ENCODE data around the gene ZNF385D. TPM values are rescaled to one million over a fixed set of nuclear protein-coding genes. Genes with fewer than 3 reads are reported as not detected.

Gene ZNF385D
- total RNA-seq, 1 experiment from 2014 or later, result 0.28 TPM

DNA sequence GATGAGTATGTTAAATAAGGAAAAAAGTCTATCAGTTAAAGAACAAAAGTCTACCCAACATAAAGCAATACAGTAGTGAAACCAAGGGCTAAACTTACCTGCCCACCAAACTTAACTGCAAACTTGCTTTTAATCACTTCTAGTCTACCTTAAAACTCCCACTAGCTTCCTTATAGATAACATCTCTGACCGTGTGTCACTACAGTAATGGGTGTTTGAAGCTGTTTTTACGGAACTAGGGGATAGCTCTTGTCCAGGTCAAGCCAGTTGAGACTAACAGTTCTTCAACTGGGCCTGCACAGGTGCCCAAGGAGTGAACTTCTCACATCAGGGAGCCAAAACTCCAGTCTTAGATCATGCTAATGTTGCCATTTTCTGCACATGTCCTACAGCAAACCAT lies 132.3 kb downstream of the ZNF385D start:
- no peak for TF ChIP-seq EZH2 (IDR thresholded peaks at IDR 0.05; ENCODE audit: low read depth)
- TF ChIP-seq, protein P1, sequence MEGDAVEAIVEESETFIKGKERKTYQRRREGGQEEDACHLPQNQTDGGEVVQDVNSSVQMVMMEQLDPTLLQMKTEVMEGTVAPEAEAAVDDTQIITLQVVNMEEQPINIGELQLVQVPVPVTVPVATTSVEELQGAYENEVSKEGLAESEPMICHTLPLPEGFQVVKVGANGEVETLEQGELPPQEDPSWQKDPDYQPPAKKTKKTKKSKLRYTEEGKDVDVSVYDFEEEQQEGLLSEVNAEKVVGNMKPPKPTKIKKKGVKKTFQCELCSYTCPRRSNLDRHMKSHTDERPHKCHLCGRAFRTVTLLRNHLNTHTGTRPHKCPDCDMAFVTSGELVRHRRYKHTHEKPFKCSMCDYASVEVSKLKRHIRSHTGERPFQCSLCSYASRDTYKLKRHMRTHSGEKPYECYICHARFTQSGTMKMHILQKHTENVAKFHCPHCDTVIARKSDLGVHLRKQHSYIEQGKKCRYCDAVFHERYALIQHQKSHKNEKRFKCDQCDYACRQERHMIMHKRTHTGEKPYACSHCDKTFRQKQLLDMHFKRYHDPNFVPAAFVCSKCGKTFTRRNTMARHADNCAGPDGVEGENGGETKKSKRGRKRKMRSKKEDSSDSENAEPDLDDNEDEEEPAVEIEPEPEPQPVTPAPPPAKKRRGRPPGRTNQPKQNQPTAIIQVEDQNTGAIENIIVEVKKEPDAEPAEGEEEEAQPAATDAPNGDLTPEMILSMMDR (conservative IDR thresholded peaks at IDR 0.05), result no peak
- no peaks in the 10 kb centered on the region for H3K27me3 ChIP-seq (ENCODE audit: insufficient read depth, low read depth)
- intact Hi-C loops (cut with micrococcal nuclease; ENCODE audit: unreplicated experiment), result no loop called here
- no peaks in the 10 kb centered on the region for H3K9me3 ChIP-seq (ENCODE audit: insufficient read depth, low read depth)
- DNase-seq, result no peak
- POLR2A ChIA-PET (ENCODE audit: unreplicated experiment), result no interaction called here
- H3K4me2 ChIP-seq, result no peak overlapping the region
- H3K4me3 ChIP-seq, result no peak overlapping the region
- H3K79me2 ChIP-seq (ENCODE audit: low read depth), result no peaks in the 10 kb centered on the region
- CTCF ChIA-PET, result no interaction called here
- no peak overlapping the region for H2AFZ ChIP-seq
- H3K27ac ChIP-seq, result no peak overlapping the region
- BruUV-seq (replicated peaks), result no TSS peak
- H3K4me1 ChIP-seq (replicated peaks; ENCODE audit: insufficient read depth), result no peaks in the 10 kb centered on the region
- no peaks in the 10 kb centered on the region for H3K9me2 ChIP-seq (ENCODE audit: insufficient read depth)
- H3K36me3 ChIP-seq (ENCODE audit: low read depth), result no peaks in the 10 kb centered on the region
- H3F3A ChIP-seq (ENCODE audit: insufficient read depth, low read depth), result no peaks in the 10 kb centered on the region
- no peaks in the 10 kb centered on the region for H4K20me1 ChIP-seq (ENCODE audit: insufficient read depth)

DNA sequence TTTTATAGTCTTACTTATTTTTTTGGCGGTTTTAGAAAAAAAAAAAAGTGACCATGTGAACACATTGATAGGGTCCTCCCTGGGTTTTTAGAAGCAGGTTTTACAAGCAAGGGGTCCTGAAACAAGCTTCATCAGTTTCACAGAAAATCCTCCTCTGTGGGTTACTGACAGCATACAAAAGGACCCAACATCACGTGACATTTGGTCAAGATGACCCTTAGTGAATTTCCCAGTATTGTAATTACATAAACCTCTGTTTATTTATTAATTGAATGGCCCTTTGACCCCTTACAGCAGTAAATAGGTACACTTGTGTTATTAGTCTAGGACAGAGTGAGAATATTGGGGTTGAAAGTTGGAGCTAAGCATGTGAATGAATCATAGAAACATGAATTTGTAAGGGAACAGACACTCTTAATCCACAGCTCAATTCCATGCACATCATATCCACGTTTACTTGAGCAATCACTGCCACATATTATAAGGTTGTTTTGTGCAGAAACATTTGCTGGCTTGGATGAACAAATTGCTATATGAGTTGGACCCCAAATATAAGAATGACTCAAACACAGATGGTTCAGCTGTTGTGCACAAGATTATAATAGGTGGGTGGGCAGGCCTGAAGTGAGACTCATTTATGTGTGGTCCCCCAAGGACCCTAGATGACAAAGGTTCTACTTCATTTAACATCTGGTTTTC lies 137.5 kb downstream of the ZNF385D start:
- Histone ChIP-seq H3K9me2 (ENCODE audit: insufficient read depth) (no peaks in the 10 kb centered on the region), H3K4me2 (no peak overlapping the region), H3K36me3 (ENCODE audit: low read depth) (no peaks in the 10 kb centered on the region), H3K27me3 (ENCODE audit: insufficient read depth, low read depth) (no peaks in the 10 kb centered on the region), H2AFZ (no peak overlapping the region), H3K4me3 (no peak overlapping the region), H3K79me2 (ENCODE audit: low read depth) (no peaks in the 10 kb centered on the region), H3K9me3 (ENCODE audit: insufficient read depth, low read depth) (no peaks in the 10 kb centered on the region), H3F3A (ENCODE audit: insufficient read depth, low read depth) (no peaks in the 10 kb centered on the region), H3K27ac (no peak overlapping the region), H3K4me1 (replicated peaks; ENCODE audit: insufficient read depth) (no peaks in the 10 kb centered on the region), H4K20me1 (ENCODE audit: insufficient read depth) (no peaks in the 10 kb centered on the region)
- TF ChIP-seq, protein P1 (conservative IDR thresholded peaks at IDR 0.05), result no peak
- TF ChIP-seq EZH2 (IDR thresholded peaks at IDR 0.05; ENCODE audit: low read depth), result no peak
- intact Hi-C loops (cut with micrococcal nuclease; ENCODE audit: unreplicated experiment), result no loop called here
- POLR2A ChIA-PET (ENCODE audit: unreplicated experiment), result no interaction called here
- CTCF ChIA-PET, result no interaction called here
- no peak for DNase-seq
- no TSS peak for BruUV-seq (replicated peaks)

DNA sequence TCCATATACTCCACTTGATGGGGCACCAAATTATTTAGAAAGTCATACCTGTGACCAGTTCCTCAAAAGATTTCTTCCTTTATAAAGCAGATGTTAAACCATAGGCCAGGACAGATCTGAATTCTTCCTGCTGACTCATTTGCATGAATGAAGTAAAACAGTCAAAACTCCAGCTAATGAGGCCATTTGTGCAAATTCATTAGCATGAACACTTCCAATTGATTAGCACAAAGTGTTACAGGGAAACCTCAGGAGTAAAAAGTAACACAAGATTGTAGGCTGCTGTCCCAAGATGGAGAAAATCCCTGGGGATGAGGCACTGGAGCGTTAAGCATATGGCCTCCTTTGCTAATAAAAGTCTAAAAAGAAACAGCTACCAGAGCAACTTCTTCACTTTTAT lies 149.8 kb downstream of the ZNF385D start:
- H4K20me1 ChIP-seq (ENCODE audit: insufficient read depth), result no peaks in the 10 kb centered on the region; the same call in 1 of the 2 replicates
- H3K4me1 ChIP-seq (replicated peaks; ENCODE audit: insufficient read depth), result no peaks in the 10 kb centered on the region
- no peaks in the 10 kb centered on the region for H3K27me3 ChIP-seq (ENCODE audit: insufficient read depth, low read depth)
- no peaks in the 10 kb centered on the region for H3K79me2 ChIP-seq (ENCODE audit: low read depth)
- H3K27ac ChIP-seq, result no peak overlapping the region
- no peak overlapping the region for H3K4me3 ChIP-seq
- DNase-seq, result no peak
- CTCF ChIA-PET, result no interaction called here
- no TSS peak for BruUV-seq (replicated peaks)
- no peaks in the 10 kb centered on the region for H3K9me3 ChIP-seq (ENCODE audit: insufficient read depth, low read depth)
- H3F3A ChIP-seq (ENCODE audit: insufficient read depth, low read depth), result no peaks in the 10 kb centered on the region
- POLR2A ChIA-PET (ENCODE audit: unreplicated experiment), result no interaction called here
- H3K36me3 ChIP-seq (ENCODE audit: low read depth), result no peaks in the 10 kb centered on the region
- no peak for TF ChIP-seq EZH2 (IDR thresholded peaks at IDR 0.05; ENCODE audit: low read depth)
- TF ChIP-seq, protein P1 (conservative IDR thresholded peaks at IDR 0.05), result no peak
- H2AFZ ChIP-seq, result no peak overlapping the region
- no peak overlapping the region for H3K4me2 ChIP-seq
- H3K9me2 ChIP-seq (ENCODE audit: insufficient read depth), result no peaks in the 10 kb centered on the region
- intact Hi-C loops (cut with micrococcal nuclease; ENCODE audit: unreplicated experiment), result no loop called here

Measured in PC-9 (cell line).